ENCODE measurements around the gene FZD1. TPM values are rescaled to one million over a fixed set of nuclear protein-coding genes. Genes with fewer than 3 reads are reported as not detected.

The FZD1 gene
- total and polyA plus RNA-seq, 2 of the 13 experiments (the other 11 are each of a cell fraction or from before 2014, with no cell fraction given) = 0.22 to 0.80 TPM

DNA sequence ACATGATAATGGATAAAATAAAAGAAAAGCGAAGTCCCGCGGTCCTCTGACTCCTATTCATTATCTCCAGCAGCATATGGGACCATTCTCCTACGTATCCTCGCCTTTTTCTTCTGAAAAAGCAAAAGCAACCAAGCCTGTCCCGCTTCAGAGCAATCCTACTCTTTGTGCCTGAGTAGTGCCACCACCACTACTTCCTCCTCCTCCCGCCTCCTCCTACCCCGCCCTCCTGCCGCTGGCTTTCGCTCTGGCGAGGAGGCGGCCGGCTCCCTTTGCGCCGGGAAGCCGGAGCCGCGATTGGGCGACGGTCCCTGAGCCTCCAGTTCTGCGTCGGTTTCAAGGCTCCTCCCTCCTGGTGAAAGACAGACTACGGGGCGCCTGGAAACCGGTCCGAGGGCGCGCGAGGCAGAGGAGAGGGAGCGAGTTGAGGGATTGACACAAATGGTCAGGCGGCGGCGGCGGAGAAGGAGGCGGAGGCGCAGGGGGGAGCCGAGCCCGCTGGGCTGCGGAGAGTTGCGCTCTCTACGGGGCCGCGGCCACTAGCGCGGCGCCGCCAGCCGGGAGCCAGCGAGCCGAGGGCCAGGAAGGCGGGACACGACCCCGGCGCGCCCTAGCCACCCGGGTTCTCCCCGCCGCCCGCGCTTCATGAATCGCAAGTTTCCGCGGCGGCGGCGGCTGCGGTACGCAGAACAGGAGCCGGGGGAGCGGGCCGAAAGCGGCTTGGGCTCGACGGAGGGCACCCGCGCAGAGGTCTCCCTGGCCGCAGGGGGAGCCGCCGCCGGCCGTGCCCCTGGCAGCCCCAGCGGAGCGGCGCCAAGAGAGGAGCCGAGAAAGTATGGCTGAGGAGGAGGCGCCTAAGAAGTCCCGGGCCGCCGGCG, at the start of gene FZD1 (continued):
- TF ChIP-seq GMEB1 (CRISPR knock-in tag; IDR thresholded peaks at IDR 0.05; ENCODE audit: borderline replicate concordance) (peak; percentile 49; the same call in 1 of the 2 replicates), ATF7 (IDR thresholded peaks at IDR 0.05) (no peak), ATF7 (CRISPR knock-in tag; IDR thresholded peaks at IDR 0.05) (no peak), MLLT10 (CRISPR knock-in tag; IDR thresholded peaks at IDR 0.05) (no peak), KDM2A (CRISPR knock-in tag; IDR thresholded peaks at IDR 0.05; ENCODE audit: borderline replicate concordance, low read depth) (peak; percentile 89), ZFP90 (CRISPR knock-in tag; IDR thresholded peaks at IDR 0.05; ENCODE audit: borderline replicate concordance) (no peak), ZNF572 (CRISPR knock-in tag; IDR thresholded peaks at IDR 0.05) (0 out of 2 replicates have a peak, but pooled peaks have one; percentile 67)
- TF ChIP-seq, protein P1, sequence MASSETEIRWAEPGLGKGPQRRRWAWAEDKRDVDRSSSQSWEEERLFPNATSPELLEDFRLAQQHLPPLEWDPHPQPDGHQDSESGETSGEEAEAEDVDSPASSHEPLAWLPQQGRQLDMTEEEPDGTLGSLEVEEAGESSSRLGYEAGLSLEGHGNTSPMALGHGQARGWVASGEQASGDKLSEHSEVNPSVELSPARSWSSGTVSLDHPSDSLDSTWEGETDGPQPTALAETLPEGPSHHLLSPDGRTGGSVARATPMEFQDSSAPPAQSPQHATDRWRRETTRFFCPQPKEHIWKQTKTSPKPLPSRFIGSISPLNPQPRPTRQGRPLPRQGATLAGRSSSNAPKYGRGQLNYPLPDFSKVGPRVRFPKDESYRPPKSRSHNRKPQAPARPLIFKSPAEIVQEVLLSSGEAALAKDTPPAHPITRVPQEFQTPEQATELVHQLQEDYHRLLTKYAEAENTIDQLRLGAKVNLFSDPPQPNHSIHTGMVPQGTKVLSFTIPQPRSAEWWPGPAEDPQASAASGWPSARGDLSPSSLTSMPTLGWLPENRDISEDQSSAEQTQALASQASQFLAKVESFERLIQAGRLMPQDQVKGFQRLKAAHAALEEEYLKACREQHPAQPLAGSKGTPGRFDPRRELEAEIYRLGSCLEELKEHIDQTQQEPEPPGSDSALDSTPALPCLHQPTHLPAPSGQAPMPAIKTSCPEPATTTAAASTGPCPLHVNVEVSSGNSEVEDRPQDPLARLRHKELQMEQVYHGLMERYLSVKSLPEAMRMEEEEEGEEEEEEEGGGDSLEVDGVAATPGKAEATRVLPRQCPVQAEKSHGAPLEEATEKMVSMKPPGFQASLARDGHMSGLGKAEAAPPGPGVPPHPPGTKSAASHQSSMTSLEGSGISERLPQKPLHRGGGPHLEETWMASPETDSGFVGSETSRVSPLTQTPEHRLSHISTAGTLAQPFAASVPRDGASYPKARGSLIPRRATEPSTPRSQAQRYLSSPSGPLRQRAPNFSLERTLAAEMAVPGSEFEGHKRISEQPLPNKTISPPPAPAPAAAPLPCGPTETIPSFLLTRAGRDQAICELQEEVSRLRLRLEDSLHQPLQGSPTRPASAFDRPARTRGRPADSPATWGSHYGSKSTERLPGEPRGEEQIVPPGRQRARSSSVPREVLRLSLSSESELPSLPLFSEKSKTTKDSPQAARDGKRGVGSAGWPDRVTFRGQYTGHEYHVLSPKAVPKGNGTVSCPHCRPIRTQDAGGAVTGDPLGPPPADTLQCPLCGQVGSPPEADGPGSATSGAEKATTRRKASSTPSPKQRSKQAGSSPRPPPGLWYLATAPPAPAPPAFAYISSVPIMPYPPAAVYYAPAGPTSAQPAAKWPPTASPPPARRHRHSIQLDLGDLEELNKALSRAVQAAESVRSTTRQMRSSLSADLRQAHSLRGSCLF (CRISPR knock-in tag; IDR thresholded peaks at IDR 0.05; ENCODE audit: borderline replicate concordance) = no peak
- TF ChIP-seq, protein P2, sequence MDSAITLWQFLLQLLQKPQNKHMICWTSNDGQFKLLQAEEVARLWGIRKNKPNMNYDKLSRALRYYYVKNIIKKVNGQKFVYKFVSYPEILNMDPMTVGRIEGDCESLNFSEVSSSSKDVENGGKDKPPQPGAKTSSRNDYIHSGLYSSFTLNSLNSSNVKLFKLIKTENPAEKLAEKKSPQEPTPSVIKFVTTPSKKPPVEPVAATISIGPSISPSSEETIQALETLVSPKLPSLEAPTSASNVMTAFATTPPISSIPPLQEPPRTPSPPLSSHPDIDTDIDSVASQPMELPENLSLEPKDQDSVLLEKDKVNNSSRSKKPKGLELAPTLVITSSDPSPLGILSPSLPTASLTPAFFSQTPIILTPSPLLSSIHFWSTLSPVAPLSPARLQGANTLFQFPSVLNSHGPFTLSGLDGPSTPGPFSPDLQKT (CRISPR knock-in tag; IDR thresholded peaks at IDR 0.05; ENCODE audit: borderline replicate concordance) = no peak
- TF ChIP-seq, protein P3, sequence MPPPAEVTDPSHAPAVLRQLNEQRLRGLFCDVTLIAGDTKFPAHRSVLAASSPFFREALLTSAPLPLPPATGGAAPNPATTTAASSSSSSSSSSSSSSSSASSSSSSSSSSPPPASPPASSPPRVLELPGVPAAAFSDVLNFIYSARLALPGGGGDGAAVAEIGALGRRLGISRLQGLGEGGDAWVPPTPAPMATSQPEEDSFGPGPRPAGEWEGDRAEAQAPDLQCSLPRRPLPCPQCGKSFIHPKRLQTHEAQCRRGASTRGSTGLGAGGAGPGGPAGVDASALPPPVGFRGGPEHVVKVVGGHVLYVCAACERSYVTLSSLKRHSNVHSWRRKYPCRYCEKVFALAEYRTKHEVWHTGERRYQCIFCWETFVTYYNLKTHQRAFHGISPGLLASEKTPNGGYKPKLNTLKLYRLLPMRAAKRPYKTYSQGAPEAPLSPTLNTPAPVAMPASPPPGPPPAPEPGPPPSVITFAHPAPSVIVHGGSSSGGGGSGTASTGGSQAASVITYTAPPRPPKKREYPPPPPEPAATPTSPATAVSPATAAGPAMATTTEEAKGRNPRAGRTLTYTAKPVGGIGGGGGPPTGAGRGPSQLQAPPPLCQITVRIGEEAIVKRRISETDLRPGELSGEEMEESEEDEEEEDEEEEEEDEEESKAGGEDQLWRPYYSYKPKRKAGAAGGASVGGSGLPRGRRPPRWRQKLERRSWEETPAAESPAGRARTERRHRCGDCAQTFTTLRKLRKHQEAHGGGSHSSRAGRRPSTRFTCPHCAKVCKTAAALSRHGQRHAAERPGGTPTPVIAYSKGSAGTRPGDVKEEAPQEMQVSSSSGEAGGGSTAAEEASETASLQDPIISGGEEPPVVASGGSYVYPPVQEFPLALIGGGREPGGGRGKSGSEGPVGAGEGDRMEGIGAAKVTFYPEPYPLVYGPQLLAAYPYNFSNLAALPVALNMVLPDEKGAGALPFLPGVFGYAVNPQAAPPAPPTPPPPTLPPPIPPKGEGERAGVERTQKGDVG (CRISPR knock-in tag; IDR thresholded peaks at IDR 0.05; ENCODE audit: borderline replicate concordance) = no peak
